ENCODE measurements around the gene DEFB129.
"Not testable (repeated sequence)": the region's sequence is repeated elsewhere in the genome, so short reads cannot be mapped to it uniquely, and the experiment has no call there.

- not testable (repeated sequence) for TF ChIP-seq CTCF (IDR thresholded peaks at IDR 0.05); POLR2A (IDR thresholded peaks at IDR 0.05; ENCODE audit: low read depth); POLR2AphosphoS5 (IDR thresholded peaks at IDR 0.05); EP300 (IDR thresholded peaks at IDR 0.05)
Measured at GRCh38 chr20:203630-204029, 23.4 kb upstream of the DEFB129 start.
